Naive thymus-derived CD4-positive, alpha-beta T cell (primary cell): Measurements from ENCODE around the gene SYT9. TPM values are rescaled to one million over a fixed set of nuclear protein-coding genes. Genes with fewer than 3 reads are reported as not detected.

Experiments used
- ATAC-seq: fragments of 150-1000 bp; cut with Tn5 transposase; 2 replicates; pipeline ENCODE4 v1.10.0; 2021; ENCODE audit warnings: mild to moderate bottlenecking, moderate library complexity
- CTCF ChIA-PET: fragments of 350-600 bp; sonication (Branson Sonifier 250); formaldehyde crosslinking; loops from one replicate; lab custom pipeline; 2021; ENCODE audit warnings: antibody characterized with exemption; lab: Charles Lee
- POLR2A ChIA-PET: fragments of 350-600 bp; sonication (Branson Sonifier 250); formaldehyde crosslinking; loops from one replicate; lab custom pipeline; 2021; ENCODE audit warnings: antibody characterized with exemption, inconsistent platforms; lab: Charles Lee
- DNase-seq, 9 donors: peaks; one replicate each; pipeline versions ENCODE4 v3.0.0 to v3.0.0-alpha.2; 2020 to 2022; ENCODE audit warnings: mixed read lengths in 1 of 9
- H3K27ac ChIP-seq: one replicate; pipeline ENCODE4 v1.7.0; 2013; ENCODE audit warnings: mild to moderate bottlenecking, low read depth, low read length, moderate library complexity
- H3K27me3 ChIP-seq, 2 donors: one replicate each; pipeline ENCODE4 v1.7.0; 2013; ENCODE audit warnings: low read length in 2 of 2, mild to moderate bottlenecking in 2 of 2, moderate library complexity in 2 of 2; ENCODE audit not compliant: control insufficient read depth in 2 of 2, insufficient read depth in 2 of 2
- H3K36me3 ChIP-seq, 3 experiments: 1 replicate in 2 of 3; 2 replicates in 1 of 3; pipeline ENCODE4 v1.7.0; 2013; ENCODE audit warnings: low read length in 3 of 3, mild to moderate bottlenecking in 3 of 3, moderate library complexity in 1 of 3; ENCODE audit not compliant: insufficient read depth in 3 of 3, control insufficient read depth in 2 of 3
- H3K4me1 ChIP-seq, 2 donors: one replicate each; pipeline ENCODE4 v1.7.0; 2013; ENCODE audit warnings: low read length in 2 of 2, mild to moderate bottlenecking in 2 of 2, moderate library complexity in 1 of 2; ENCODE audit not compliant: control insufficient read depth in 2 of 2, insufficient read depth in 2 of 2
- H3K4me3 ChIP-seq: 2 replicates; pipeline ENCODE4 v1.7.0; 2013; ENCODE audit warnings: mild to moderate bottlenecking, low read length
- H3K9me3 ChIP-seq, 3 experiments: 1 replicate in 2 of 3; 2 replicates in 1 of 3; pipeline ENCODE4 v1.7.0; 2013; ENCODE audit warnings: low read length in 3 of 3; ENCODE audit not compliant: control insufficient read depth in 2 of 3
- H3K27ac Mint-ChIP-seq, 9 donors: one replicate each; pipeline ENCODE4 v1.8.0; 2020 to 2022; ENCODE audit warnings: mixed read lengths in 9 of 9, mild to moderate bottlenecking in 8 of 9, moderate library complexity in 5 of 9, inconsistent platforms in 2 of 9
- H3K27me3 Mint-ChIP-seq, 5 donors: one replicate each; pipeline ENCODE4 v1.8.0; 2021 to 2022; ENCODE audit warnings: mixed read lengths in 5 of 5, mild to moderate bottlenecking in 1 of 5
- H3K36me3 Mint-ChIP-seq, 5 donors: one replicate each; pipeline ENCODE4 v1.8.0; 2020 to 2022; ENCODE audit warnings: mixed read lengths in 5 of 5, mild to moderate bottlenecking in 3 of 5, inconsistent platforms in 1 of 5
- H3K4me1 Mint-ChIP-seq, 7 donors: one replicate each; pipeline ENCODE4 v1.8.0; 2020 to 2022; ENCODE audit warnings: mixed read lengths in 7 of 7, mild to moderate bottlenecking in 3 of 7, inconsistent platforms in 1 of 7
- H3K4me3 Mint-ChIP-seq, 10 donors: one replicate each; pipeline ENCODE4 v1.8.0; 2020 to 2022; ENCODE audit warnings: mild to moderate bottlenecking in 10 of 10, mixed read lengths in 10 of 10, moderate library complexity in 6 of 10, inconsistent platforms in 2 of 10
- H3K9me3 Mint-ChIP-seq, 11 donors: one replicate each; pipeline ENCODE4 v1.8.0; 2020 to 2022; ENCODE audit warnings: mixed read lengths in 11 of 11, mild to moderate bottlenecking in 4 of 11, inconsistent platforms in 1 of 11, moderate library complexity in 1 of 11
- intact Hi-C, 2 donors: fragments of 100-400 bp; cut with micrococcal nuclease; formaldehyde crosslinking; loops; one replicate each; pipeline ENCODE4 v1.15.1; 2023
- polyA plus RNA-seq, 2 donors: library from polyadenylated mRNA; unstranded; fragments of 300-500 nt; fragmentation: Illumina TruSeq; gene quantifications; one replicate each; pipeline ENCODE4 v1.2.3, GENCODE V29; 2021
- total RNA-seq, 6 experiments: library from RNA in 5 of 6; stranded (reverse) in 5 of 6; gene quantifications; 1 replicate in 5 of 6; 2 replicates in 1 of 6; pipeline ENCODE4 v1.2.3 and lab custom pipeline; 2021 to 2026

SYT9 gene
- total and polyA plus RNA-seq, 7 experiments from 2014 or later, result 0.06 to 0.10 TPM; not detected in 5

DNA sequence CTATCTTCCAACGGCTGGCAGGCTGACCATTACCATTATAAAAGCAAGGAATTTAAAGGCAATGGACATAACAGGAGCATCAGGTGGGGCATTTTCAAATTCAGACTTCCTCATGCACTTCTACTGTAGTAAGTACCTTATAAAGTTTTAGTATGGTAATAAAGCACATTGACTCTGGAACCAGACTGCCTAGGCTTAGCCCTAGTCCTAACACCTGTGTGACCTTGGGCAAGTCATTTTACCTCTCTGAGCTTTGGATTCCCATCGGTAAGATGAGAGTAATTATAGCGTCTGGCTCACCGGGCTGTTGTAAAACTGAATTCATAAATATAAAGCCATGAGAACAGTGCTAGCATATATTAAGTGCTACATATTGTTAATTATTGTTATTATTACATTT is 164.4 kb downstream of the SYT9 start:
- peaks cover 0 to 2% of the 10 kb centered on the region in 2 donors for H3K27me3 ChIP-seq
- intact Hi-C loops, result no loop called here
- ATAC-seq, result no peak
- ChIA-PET CTCF (no interaction called here), POLR2A (no interaction called here)
- no peaks in the 10 kb centered on the region for H3K4me1 Mint-ChIP-seq
- no peak for DNase-seq
- H3K27me3 Mint-ChIP-seq, result peaks cover 10 to 39% (median 32%) of the 10 kb centered on the region in 5 donors
- H3K36me3 Mint-ChIP-seq, result peaks cover 0 to 13% (median 0%) of the 10 kb centered on the region in 5 donors
- no peak overlapping the region for H3K4me3 Mint-ChIP-seq
- no peak overlapping the region for H3K4me3 ChIP-seq
- H3K36me3 ChIP-seq, result no peaks in the 10 kb centered on the region
- peaks cover 0 to 18% (median 9%) of the 10 kb centered on the region in 11 donors for H3K9me3 Mint-ChIP-seq
- no peak overlapping the region for H3K27ac Mint-ChIP-seq
- no peak overlapping the region for H3K27ac ChIP-seq
- H3K9me3 ChIP-seq, result peaks cover 0 to 6% (median 0%) of the 10 kb centered on the region in 3 experiments
- no peaks in the 10 kb centered on the region for H3K4me1 ChIP-seq

DNA sequence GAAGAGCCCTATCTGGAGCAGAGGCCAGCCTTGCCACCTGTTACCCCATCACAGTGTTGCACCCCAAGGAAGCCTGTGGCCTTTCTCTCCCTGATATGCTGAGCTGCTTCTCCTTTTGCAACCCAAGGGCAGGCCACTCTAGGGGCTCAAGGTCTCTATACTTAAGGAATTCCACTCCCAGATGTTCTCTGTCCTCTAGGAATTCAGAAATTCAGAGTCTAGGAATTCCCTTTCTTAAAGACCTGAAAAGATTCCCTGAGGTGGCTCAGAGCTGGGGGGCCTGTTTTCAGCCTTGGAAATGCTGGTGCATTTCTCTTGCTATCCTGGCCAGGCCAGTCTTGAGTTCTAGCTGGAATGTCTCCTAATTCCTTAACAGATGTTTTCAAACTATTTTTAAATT is 165.6 kb downstream of the SYT9 start:
- intact Hi-C loops, result no loop called here
- ChIA-PET POLR2A (no interaction called here), CTCF (interaction anchor here (0.7 kb wide), 1 partner anchor 45 kb away, joined by 3 read pairs; no protein-coding TSS in a partner anchor)
- H3K36me3 ChIP-seq, result no peaks in the 10 kb centered on the region
- H3K27ac Mint-ChIP-seq, result no peak overlapping the region
- peaks cover 0 to 11% (median 6%) of the 10 kb centered on the region in 7 donors for H3K4me1 Mint-ChIP-seq
- no peak for DNase-seq
- peaks cover 0 to 2% of the 10 kb centered on the region in 2 donors for H3K27me3 ChIP-seq
- ATAC-seq, result no peak
- H3K9me3 ChIP-seq, result no peaks in the 10 kb centered on the region
- H3K27me3 Mint-ChIP-seq, result peaks cover 8 to 32% (median 24%) of the 10 kb centered on the region in 5 donors
- no peak overlapping the region for H3K4me3 Mint-ChIP-seq
- no peaks in the 10 kb centered on the region for H3K4me1 ChIP-seq
- peaks cover 0 to 5% (median 2%) of the 10 kb centered on the region in 11 donors for H3K9me3 Mint-ChIP-seq
- H3K27ac ChIP-seq, result no peak overlapping the region
- no peak overlapping the region for H3K4me3 ChIP-seq
- H3K36me3 Mint-ChIP-seq, result peaks cover 0 to 7% (median 0%) of the 10 kb centered on the region in 5 donors

DNA sequence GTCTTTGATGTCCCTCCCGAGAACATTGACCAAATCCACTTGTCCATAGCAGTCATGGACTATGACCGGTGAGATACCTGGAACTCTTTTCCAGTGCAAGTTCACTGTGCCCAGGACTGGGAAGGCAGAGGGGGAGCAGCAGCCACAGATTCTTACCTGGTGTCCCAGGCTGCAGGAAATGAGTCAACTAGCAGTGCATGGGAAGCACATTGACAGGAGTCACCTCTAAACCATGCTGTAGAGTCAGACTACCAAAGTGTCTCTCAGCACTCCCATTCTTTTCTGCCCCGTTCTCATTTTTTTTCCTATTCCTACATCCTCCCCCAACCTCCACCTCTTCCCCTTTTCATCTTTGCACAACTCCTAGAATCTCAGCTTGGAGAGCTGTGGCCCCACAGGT is 166.4 kb downstream of the SYT9 start:
- Mint-ChIP-seq H3K36me3 (peaks cover 0 to 6% (median 0%) of the 10 kb centered on the region in 5 donors), H3K27me3 (peaks cover 8 to 24% (median 22%) of the 10 kb centered on the region in 5 donors), H3K27ac (no peak overlapping the region), H3K9me3 (peaks cover 0 to 2% (median 0%) of the 10 kb centered on the region in 11 donors), H3K4me3 (no peak overlapping the region), H3K4me1 (peaks cover 5 to 18% (median 13%) of the 10 kb centered on the region in 7 donors)
- ChIA-PET POLR2A (no interaction called here), CTCF (no interaction called here)
- intact Hi-C loops, result no loop called here
- H3K4me3 ChIP-seq, result no peak overlapping the region
- ATAC-seq (no peak), DNase-seq (no peak)
- no peak overlapping the region for H3K27ac ChIP-seq
- no peaks in the 10 kb centered on the region for H3K36me3 ChIP-seq
- H3K4me1 ChIP-seq, result peaks cover 0 to 6% of the 10 kb centered on the region in 2 donors
- peaks cover 0 to 2% of the 10 kb centered on the region in 2 donors for H3K27me3 ChIP-seq
- H3K9me3 ChIP-seq, result no peaks in the 10 kb centered on the region

DNA sequence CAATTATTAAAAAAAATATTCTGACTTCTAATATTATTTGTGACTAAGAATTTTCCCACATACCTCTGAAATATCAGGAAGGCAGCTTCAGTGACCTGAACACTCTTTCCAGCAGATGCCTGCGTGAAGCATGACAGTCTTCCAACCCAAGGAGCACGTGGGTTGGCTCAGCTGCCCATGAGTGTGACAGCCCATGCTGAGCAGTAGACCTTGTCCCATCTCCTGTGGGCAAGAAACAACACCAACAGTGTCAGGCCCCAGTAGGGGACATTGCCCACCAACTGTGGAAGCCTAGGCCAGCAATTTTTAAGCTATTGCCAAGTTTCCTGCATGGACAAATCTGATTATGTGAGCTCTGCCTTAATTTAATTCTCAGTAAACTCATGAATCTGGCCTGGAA is 167.2 kb downstream of the SYT9 start:
- intact Hi-C loops, result no loop called here
- H3K4me1 ChIP-seq, result peaks cover 0 to 10% of the 10 kb centered on the region in 2 donors
- peaks cover 6 to 22% (median 21%) of the 10 kb centered on the region in 7 donors for H3K4me1 Mint-ChIP-seq
- no peak for DNase-seq
- H3K27me3 Mint-ChIP-seq, result peaks cover 7 to 22% (median 16%) of the 10 kb centered on the region in 5 donors
- ATAC-seq, result no peak
- peaks cover 0 to 2% of the 10 kb centered on the region in 2 donors for H3K27me3 ChIP-seq
- ChIA-PET POLR2A (no interaction called here), CTCF (no interaction called here)
- peaks cover 0 to 6% (median 0%) of the 10 kb centered on the region in 5 donors for H3K36me3 Mint-ChIP-seq
- H3K9me3 Mint-ChIP-seq, result peaks cover 0 to 1% (median 0%) of the 10 kb centered on the region in 11 donors
- H3K36me3 ChIP-seq, result no peaks in the 10 kb centered on the region
- no peak overlapping the region for H3K4me3 ChIP-seq
- H3K9me3 ChIP-seq, result no peaks in the 10 kb centered on the region
- H3K27ac ChIP-seq, result no peak overlapping the region
- H3K27ac Mint-ChIP-seq, result no peak overlapping the region
- no peak overlapping the region for H3K4me3 Mint-ChIP-seq

DNA sequence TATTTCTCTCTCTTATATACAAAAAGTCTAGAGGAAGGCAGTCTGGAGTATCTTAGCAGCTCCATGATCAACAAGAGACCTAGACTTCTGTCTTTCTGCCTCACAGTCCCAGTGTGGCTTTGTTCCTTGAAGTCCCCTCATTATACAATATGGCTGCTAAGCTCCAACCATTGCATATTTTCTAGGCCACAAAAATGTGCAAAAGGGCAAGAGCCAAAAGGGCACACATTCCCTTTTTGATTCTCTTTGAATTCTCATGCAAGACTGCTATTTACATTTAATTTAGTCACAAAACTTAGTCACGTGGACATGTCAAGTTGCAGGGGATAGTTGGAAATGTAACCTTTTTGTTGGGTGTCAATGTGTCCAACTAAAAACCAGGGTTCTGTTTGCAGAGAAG is 169.4 kb downstream of the SYT9 start:
- ChIA-PET CTCF (no interaction called here), POLR2A (no interaction called here)
- Histone ChIP-seq H3K4me3 (no peak overlapping the region), H3K4me1 (peaks cover 0 to 10% of the 10 kb centered on the region in 2 donors), H3K36me3 (no peaks in the 10 kb centered on the region), H3K27me3 (no peaks in the 10 kb centered on the region), H3K9me3 (no peaks in the 10 kb centered on the region), H3K27ac (no peak overlapping the region)
- Mint-ChIP-seq H3K4me1 (peaks cover 6 to 23% (median 22%) of the 10 kb centered on the region in 7 donors), H3K27me3 (peaks cover 0 to 4% (median 0%) of the 10 kb centered on the region in 5 donors), H3K27ac (no peak overlapping the region), H3K4me3 (no peak overlapping the region), H3K36me3 (no peaks in the 10 kb centered on the region), H3K9me3 (no peaks in the 10 kb centered on the region)
- intact Hi-C loops, result no loop called here
- DNase-seq (no peak), ATAC-seq (no peak)

DNA sequence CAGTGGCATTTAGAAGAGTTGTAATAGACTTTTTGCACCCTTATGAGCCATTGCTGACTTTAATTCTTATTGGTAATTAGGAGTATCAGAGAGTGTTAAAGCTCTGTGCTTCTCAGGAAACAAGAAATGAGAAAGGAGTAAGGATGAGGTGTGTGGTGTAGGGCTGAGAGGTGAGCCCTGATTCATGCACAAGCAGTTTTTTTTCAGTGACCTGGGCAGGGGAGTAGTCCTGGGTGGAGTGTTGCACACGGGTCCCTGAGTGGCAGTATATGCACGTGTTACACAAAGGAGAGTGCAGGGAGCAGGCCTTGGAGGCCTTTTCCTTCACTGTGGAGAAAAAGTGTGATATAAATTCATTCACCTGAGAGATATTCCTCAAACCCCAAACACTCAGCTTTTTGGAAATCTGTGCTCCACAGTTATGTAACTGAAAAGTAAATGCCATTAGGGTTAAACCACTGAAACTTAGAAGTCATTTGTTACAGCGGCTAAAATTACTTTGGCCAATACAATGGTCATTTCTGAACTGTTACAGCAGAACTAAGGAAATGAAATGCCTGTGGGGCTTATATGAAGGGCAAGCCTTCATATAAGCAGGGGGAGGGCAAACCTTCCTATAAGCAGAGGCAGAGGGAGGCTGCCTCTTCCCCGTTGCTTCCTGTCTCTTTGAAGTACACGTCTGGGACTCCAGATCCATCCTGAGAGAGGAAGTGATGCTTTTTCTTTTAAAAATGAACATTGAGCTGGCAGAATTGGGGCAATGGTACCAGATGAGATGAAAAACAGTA is 171.0 kb downstream of the SYT9 start:
- H3K36me3 ChIP-seq, result no peaks in the 10 kb centered on the region
- H3K27me3 ChIP-seq, result no peaks in the 10 kb centered on the region
- peak; percentile 24 for ATAC-seq
- Mint-ChIP-seq H3K9me3 (no peaks in the 10 kb centered on the region), H3K27me3 (peaks cover 0 to 3% (median 0%) of the 10 kb centered on the region in 5 donors), H3K4me1 (peaks cover 6 to 23% (median 22%) of the 10 kb centered on the region in 7 donors), H3K36me3 (no peaks in the 10 kb centered on the region), H3K27ac (peak overlapping the region in 2 of 9 donors; percentile 9 to 64), H3K4me3 (peak overlapping the region in 6 of 10 donors; percentile 0 to 54 (median 28))
- peaks cover 0 to 10% of the 10 kb centered on the region in 2 donors for H3K4me1 ChIP-seq
- no peak overlapping the region for H3K27ac ChIP-seq
- H3K4me3 ChIP-seq, result no peak overlapping the region
- intact Hi-C loops, result no loop called here
- POLR2A ChIA-PET, result no interaction called here
- H3K9me3 ChIP-seq, result no peaks in the 10 kb centered on the region
- DNase-seq, result peak in 1 of 9 donors; percentile 5
- CTCF ChIA-PET, result interaction anchor here (1.1 kb wide), 1 partner anchor 19 kb away, joined by 4 read pairs; no protein-coding TSS in a partner anchor
